Measurements from ENCODE around the gene PRKG1. TPM values are rescaled to one million over a fixed set of nuclear protein-coding genes. Genes with fewer than 3 reads are reported as not detected.

Gene PRKG1
- total RNA-seq, 1 experiment from 2014 or later: 10.4 TPM

DNA sequence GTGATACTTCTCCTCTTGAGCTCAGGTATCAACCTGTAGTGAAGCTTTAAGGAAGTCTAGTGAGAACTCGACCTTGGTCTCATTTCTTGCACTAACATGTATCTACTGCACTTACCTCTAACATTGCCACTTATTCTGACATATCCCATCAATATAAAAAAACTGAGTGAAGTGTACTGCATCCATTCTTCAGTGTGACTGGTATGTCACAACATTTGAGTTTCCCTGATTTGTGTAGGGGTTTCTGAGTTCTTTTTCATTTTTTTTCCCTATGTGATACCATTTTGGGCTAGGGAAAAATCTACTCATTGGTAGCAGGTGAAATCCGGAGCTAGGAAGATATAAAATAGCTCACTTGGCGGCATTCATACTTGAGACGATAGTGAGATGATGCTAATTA lies 274.3 kb downstream of the PRKG1 start:
- no peaks in the 10 kb centered on the region for H4K20me1 ChIP-seq (ENCODE audit: control insufficient read depth, insufficient read depth, insufficient read length)
- no peak overlapping the region for H3K4ac ChIP-seq (ENCODE audit: low read depth, low read length)
- no peak overlapping the region for H4K8ac ChIP-seq (replicated peaks; ENCODE audit: insufficient read length, low read depth, low read length)
- no peak overlapping the region for H4K91ac ChIP-seq (ENCODE audit: insufficient read length, low read depth, low read length)
- no peaks in the 10 kb centered on the region for H3K79me1 ChIP-seq (ENCODE audit: insufficient read depth, low read depth, low read length, poor library complexity, severe bottlenecking)
- H3K14ac ChIP-seq (ENCODE audit: insufficient read depth, low read length): no peak overlapping the region
- no peaks in the 10 kb centered on the region for H3K27me3 ChIP-seq (ENCODE audit: insufficient read depth, low read length)
- no peak for DNase-seq
- no peak overlapping the region for H2BK5ac ChIP-seq (ENCODE audit: insufficient read length, low read length)
- no peaks in the 10 kb centered on the region for H3K4me1 Mint-ChIP-seq
- no peak overlapping the region for H3K18ac ChIP-seq (ENCODE audit: insufficient read length, low read depth, low read length)
- H2BK120ac ChIP-seq (ENCODE audit: low read depth, low read length, poor library complexity, severe bottlenecking): no peak overlapping the region
- no peak overlapping the region for H2BK12ac ChIP-seq (ENCODE audit: insufficient read length, low read depth, low read length)
- H3K23me2 ChIP-seq (ENCODE audit: insufficient read length, low read depth, low read length, poor library complexity, severe bottlenecking): no peaks in the 10 kb centered on the region
- H3K27me3 Mint-ChIP-seq (ENCODE audit: low read depth): no peaks in the 10 kb centered on the region
- H2BK20ac ChIP-seq (ENCODE audit: low read depth, low read length, poor library complexity, severe bottlenecking): no peak overlapping the region
- H3K4me1 ChIP-seq (ENCODE audit: insufficient read depth, low read length): no peaks in the 10 kb centered on the region
- H3K36me3 Mint-ChIP-seq (ENCODE audit: insufficient read depth in 1 of 3, low read depth in 3 of 3): peaks cover 0 to 4% (median 0%) of the 10 kb centered on the region in 3 experiments; a peak in 2 of 7 replicates
- H3K9me3 Mint-ChIP-seq: peaks cover 4 to 5% of the 10 kb centered on the region in 2 experiments; a peak in 4 of 5 replicates
- no peak overlapping the region for H3K9ac ChIP-seq (ENCODE audit: extremely low read depth, insufficient read length, low read length)
- H2AFZ ChIP-seq (ENCODE audit: low read length): no peak overlapping the region
- no peak overlapping the region for H2AK5ac ChIP-seq (ENCODE audit: insufficient read length, low read length)
- H3K56ac ChIP-seq (ENCODE audit: insufficient read length, low read depth, low read length): no peak overlapping the region
- no peaks in the 10 kb centered on the region for H3K9me3 ChIP-seq (ENCODE audit: control insufficient read depth, low read depth, low read length)
- H4K5ac ChIP-seq (ENCODE audit: insufficient read length, low read depth, low read length): no peak overlapping the region
- no CpG with 5 or more reads among the region's 4 CpGs for WGBS (ENCODE audit: extremely low coverage, insufficient read length, low lambda C conversion rate)
- H2BK15ac ChIP-seq (ENCODE audit: low read depth, low read length): no peak overlapping the region
- no peak overlapping the region for H3K4me3 Mint-ChIP-seq
- no peak overlapping the region for H3T11ph ChIP-seq (ENCODE audit: low read length)
- H3K4me2 ChIP-seq (ENCODE audit: insufficient read depth, insufficient read length, low read length): no peak overlapping the region
- TF ChIP-seq, protein P1, sequence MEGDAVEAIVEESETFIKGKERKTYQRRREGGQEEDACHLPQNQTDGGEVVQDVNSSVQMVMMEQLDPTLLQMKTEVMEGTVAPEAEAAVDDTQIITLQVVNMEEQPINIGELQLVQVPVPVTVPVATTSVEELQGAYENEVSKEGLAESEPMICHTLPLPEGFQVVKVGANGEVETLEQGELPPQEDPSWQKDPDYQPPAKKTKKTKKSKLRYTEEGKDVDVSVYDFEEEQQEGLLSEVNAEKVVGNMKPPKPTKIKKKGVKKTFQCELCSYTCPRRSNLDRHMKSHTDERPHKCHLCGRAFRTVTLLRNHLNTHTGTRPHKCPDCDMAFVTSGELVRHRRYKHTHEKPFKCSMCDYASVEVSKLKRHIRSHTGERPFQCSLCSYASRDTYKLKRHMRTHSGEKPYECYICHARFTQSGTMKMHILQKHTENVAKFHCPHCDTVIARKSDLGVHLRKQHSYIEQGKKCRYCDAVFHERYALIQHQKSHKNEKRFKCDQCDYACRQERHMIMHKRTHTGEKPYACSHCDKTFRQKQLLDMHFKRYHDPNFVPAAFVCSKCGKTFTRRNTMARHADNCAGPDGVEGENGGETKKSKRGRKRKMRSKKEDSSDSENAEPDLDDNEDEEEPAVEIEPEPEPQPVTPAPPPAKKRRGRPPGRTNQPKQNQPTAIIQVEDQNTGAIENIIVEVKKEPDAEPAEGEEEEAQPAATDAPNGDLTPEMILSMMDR (conservative IDR thresholded peaks at IDR 0.05): no peak
- no peak overlapping the region for H3K23ac ChIP-seq (ENCODE audit: insufficient read length, low read depth, low read length)
- H3K27ac ChIP-seq (ENCODE audit: insufficient read length, low read depth, low read length): no peak overlapping the region
- H3K27ac Mint-ChIP-seq: no peak overlapping the region
- H3K79me2 ChIP-seq (ENCODE audit: insufficient read depth, low read length): no peaks in the 10 kb centered on the region

Measured in H9 (cell line).